Activated CD8-positive, alpha-beta memory T cell treated with anti-CD3 and anti-CD28 coated beads for 36 hours (primary cell): Measurements from ENCODE around the gene TYMP. TPM values are rescaled to one million over a fixed set of nuclear protein-coding genes. Genes with fewer than 3 reads are reported as not detected.

ENCODE experiments used
- CTCF ChIA-PET: fragments of 350-600 bp; sonication (Branson Sonifier 250); formaldehyde crosslinking; loops from one replicate; lab custom pipeline; 2021; ENCODE audit warnings: antibody characterized with exemption; lab: Charles Lee
- POLR2A ChIA-PET: fragments of 350-600 bp; sonication (Branson Sonifier 250); formaldehyde crosslinking; loops from one replicate; lab custom pipeline; 2021; ENCODE audit warnings: antibody characterized with exemption; lab: Charles Lee
- total RNA-seq, 2 experiments: library from RNA; stranded (reverse); gene quantifications; one replicate each; pipeline ENCODE4 v1.2.3, GENCODE V29; 2021

TYMP gene
- total RNA-seq, 2 experiments from 2014 or later: 89.6 to 89.7 TPM

GRCh38 chr22:50567721-50568252, 38.0 kb upstream of the TYMP start:
- CTCF ChIA-PET: no interaction called here
- POLR2A ChIA-PET: no interaction called here

- ChIA-PET CTCF (interaction anchor here (1.0 to 3.3 kb wide), 7 partner anchors 11 to 57 kb away, joined by 3 to 38 read pairs (median 7); partner anchors contain the start of genes CHKB and SCO2), POLR2A (interaction anchor here (0.8 to 1.2 kb wide), 2 partner anchors 16 to 38 kb away, joined by 3 to 4 read pairs; no protein-coding TSS in a partner anchor)
Measured at GRCh38 chr22:50564289-50564688, 34.5 kb upstream of the TYMP start.

GRCh38 chr22:50563413-50564160, 33.8 kb upstream of the TYMP start:
- CTCF ChIA-PET: interaction anchor here (0.6 to 3.3 kb wide), 24 partner anchors 9 to 64 kb away, joined by 3 to 38 read pairs (median 6); partner anchors contain the start of genes CHKB, KLHDC7B, LMF2 and NCAPH2

GRCh38 chr22:50562523-50563412, 33.0 kb upstream of the TYMP start, which contains the start of gene SYCE3:
Gene SYCE3 (minus strand): TSS chr22:50562919. CDS start chr22:50556405, 6,514 bp downstream.
- POLR2A ChIA-PET: interaction anchor here (0.9 to 1.9 kb wide), 9 partner anchors 14 to 65 kb away, joined by 3 to 22 read pairs (median 3); partner anchors contain the start of genes ARSA, KLHDC7B, LMF2 and SCO2
- CTCF ChIA-PET: interaction anchor here (0.6 to 3.3 kb wide), 24 partner anchors 8 to 107 kb away, joined by 3 to 38 read pairs (median 5); partner anchors contain the start of genes CHKB, KLHDC7B, LMF2 and NCAPH2

More at GRCh38 chr22:50563413-50564160, 33.8 kb upstream of the TYMP start:
- POLR2A ChIA-PET: interaction anchor here (0.5 to 1.9 kb wide), 11 partner anchors 13 to 65 kb away, joined by 3 to 22 read pairs (median 3); partner anchors contain the start of genes ARSA, KLHDC7B, LMF2 and SCO2

- ChIA-PET POLR2A (no interaction called here), CTCF (interaction anchor here (1.5 to 2.7 kb wide), 2 partner anchors 8 to 14 kb away, joined by 3 to 11 read pairs; no protein-coding TSS in a partner anchor)
Measured at GRCh38 chr22:50561401-50562358, 31.9 kb upstream of the TYMP start.

GRCh38 chr22:50560034-50560433, 30.2 kb upstream of the TYMP start:
- POLR2A ChIA-PET: interaction anchor here (0.6 kb wide), 1 partner anchor 15 kb away, joined by 12 read pairs; the partner anchor contains the start of gene KLHDC7B
- CTCF ChIA-PET: interaction anchor here (1.5 to 2.7 kb wide), 2 partner anchors 12 to 35 kb away, joined by 6 to 11 read pairs; partner anchors contain the start of gene SCO2

- ChIA-PET CTCF (no interaction called here), POLR2A (interaction anchor here (0.6 to 1.0 kb wide), 2 partner anchors 10 to 31 kb away, joined by 3 read pairs; no protein-coding TSS in a partner anchor)
Measured at GRCh38 chr22:50556703-50557102, 26.9 kb upstream of the TYMP start.

GRCh38 chr22:50553310-50553709, 23.5 kb upstream of the TYMP start:
- POLR2A ChIA-PET: no interaction called here
- CTCF ChIA-PET: interaction anchor here (0.6 to 1.0 kb wide), 2 partner anchors 9 to 63 kb away, joined by 3 to 4 read pairs; partner anchors contain the start of gene SYCE3

- CTCF ChIA-PET: interaction anchor here (0.6 to 5.3 kb wide), 7 partner anchors 11 to 307 kb away, joined by 3 to 38 read pairs (median 3); partner anchors contain the start of genes SCO2 and SYCE3
- POLR2A ChIA-PET: no interaction called here
Measured at GRCh38 chr22:50551160-50551752, 21.4 kb upstream of the TYMP start.

GRCh38 chr22:50550395-50550794, 20.6 kb upstream of the TYMP start:
- ChIA-PET CTCF (interaction anchor here (0.6 to 5.3 kb wide), 7 partner anchors 10 to 306 kb away, joined by 3 to 38 read pairs (median 3); partner anchors contain the start of genes SCO2 and SYCE3), POLR2A (interaction anchor here (0.6 to 1.1 kb wide), 3 partner anchors 25 to 129 kb away, joined by 3 to 4 read pairs (median 3); partner anchors contain the start of gene SCO2)

GRCh38 chr22:50548921-50549790, 19.3 kb upstream of the TYMP start:
- ChIA-PET CTCF (interaction anchor here (0.6 to 5.3 kb wide), 9 partner anchors 8 to 72 kb away, joined by 3 to 38 read pairs (median 6); partner anchors contain the start of genes SCO2 and SYCE3), POLR2A (interaction anchor here (0.8 to 2.5 kb wide), 10 partner anchors 10 to 207 kb away, joined by 3 to 36 read pairs (median 5); partner anchors contain the start of genes ARSA, CHKB, LMF2 and NCAPH2)

GRCh38 chr22:50548040-50548920, 18.5 kb upstream of the TYMP start:
- CTCF ChIA-PET: interaction anchor here (1.0 to 5.3 kb wide), 9 partner anchors 9 to 80 kb away, joined by 3 to 38 read pairs (median 5); partner anchors contain the start of genes ARSA, SCO2 and SYCE3

GRCh38 chr22:50547263-50547985, 17.6 kb upstream of the TYMP start:
- POLR2A ChIA-PET: interaction anchor here (0.9 to 2.5 kb wide), 8 partner anchors 8 to 74 kb away, joined by 3 to 36 read pairs (median 10); partner anchors contain the start of genes CHKB, LMF2, NCAPH2 and SCO2
- CTCF ChIA-PET: interaction anchor here (1.0 to 5.3 kb wide), 8 partner anchors 8 to 80 kb away, joined by 3 to 38 read pairs (median 5); partner anchors contain the start of genes ARSA, SCO2 and SYCE3

More at GRCh38 chr22:50548040-50548920, 18.5 kb upstream of the TYMP start:
- POLR2A ChIA-PET: interaction anchor here (0.8 to 2.5 kb wide), 12 partner anchors 9 to 206 kb away, joined by 3 to 36 read pairs (median 5); partner anchors contain the start of genes ARSA, CHKB, LMF2 and NCAPH2
